Astrocyte (in vitro differentiated cells and primary cell): Measurements from ENCODE around the gene SCART1. TPM values are rescaled to one million over a fixed set of nuclear protein-coding genes. Genes with fewer than 3 reads are reported as not detected.

Experiments used
- DNase-seq: peaks from one replicate; pipeline ENCODE4 v3.0.0-alpha.2; 2010; ENCODE audit warnings: low read depth
- FAIRE-seq: peaks from 2 replicates; lab custom pipeline; 2011; peaks lifted over from hg19 to GRCh38; lab: Jason Lieb, UNC
- H2AFZ ChIP-seq: 2 replicates; pipeline ENCODE4 v1.6.0; 2012; ENCODE audit warnings: low read depth, low read length, inconsistent platforms
- H3K27ac ChIP-seq: 2 replicates; pipeline ENCODE4 v1.5.1; 2011; ENCODE audit warnings: low read depth, low read length, inconsistent platforms
- H3K27me3 ChIP-seq: 2 replicates; pipeline ENCODE4 v1.6.0; 2011; ENCODE audit warnings: low read length, inconsistent platforms; ENCODE audit not compliant: insufficient read depth
- H3K36me3 ChIP-seq: 2 replicates; pipeline ENCODE4 v1.5.1; 2011; ENCODE audit warnings: low read length, inconsistent platforms; ENCODE audit not compliant: insufficient read depth
- H3K4me1 ChIP-seq: 2 replicates; pipeline ENCODE4 v1.5.1; 2011; ENCODE audit warnings: low read length, inconsistent platforms; ENCODE audit not compliant: insufficient read depth
- H3K4me2 ChIP-seq: 2 replicates; pipeline ENCODE4 v1.6.0; 2012; ENCODE audit warnings: low read length, inconsistent platforms
- H3K4me3 ChIP-seq: 2 replicates; pipeline ENCODE4 v1.5.1; 2011; ENCODE audit warnings: low read depth, mild to moderate bottlenecking, low read length, inconsistent platforms; ENCODE audit not compliant: insufficient read depth
- H3K79me2 ChIP-seq: 2 replicates; pipeline ENCODE4 v1.6.0; 2012; ENCODE audit warnings: mild to moderate bottlenecking, low read length, inconsistent platforms; ENCODE audit not compliant: insufficient read depth
- H3K9ac ChIP-seq: 2 replicates; pipeline ENCODE4 v1.6.0; 2012; ENCODE audit warnings: mild to moderate bottlenecking, low read length, inconsistent platforms
- H3K9me3 ChIP-seq: 2 replicates; pipeline ENCODE4 v1.5.1; 2012; ENCODE audit warnings: low read depth, mild to moderate bottlenecking, low read length, inconsistent platforms; ENCODE audit not compliant: insufficient read depth
- H4K20me1 ChIP-seq: 2 replicates; pipeline ENCODE4 v1.6.0; 2012; ENCODE audit warnings: low read length, inconsistent platforms; ENCODE audit not compliant: insufficient read depth
- H3K27ac Mint-ChIP-seq: one replicate; pipeline ENCODE4 v1.8.0; 2021; ENCODE audit warnings: mild to moderate bottlenecking, mixed read lengths; ENCODE audit not compliant: unreplicated experiment
- H3K27me3 Mint-ChIP-seq: one replicate; pipeline ENCODE4 v1.8.0; 2021; ENCODE audit warnings: low read depth, mixed read lengths; ENCODE audit not compliant: unreplicated experiment
- H3K36me3 Mint-ChIP-seq: one replicate; pipeline ENCODE4 v1.8.0; 2021; ENCODE audit warnings: low read depth, mixed read lengths; ENCODE audit not compliant: unreplicated experiment
- H3K4me1 Mint-ChIP-seq: one replicate; pipeline ENCODE4 v1.8.0; 2021; ENCODE audit warnings: low read depth, mixed read lengths; ENCODE audit not compliant: unreplicated experiment
- H3K4me3 Mint-ChIP-seq: one replicate; pipeline ENCODE4 v1.8.0; 2021; ENCODE audit warnings: mild to moderate bottlenecking, moderate library complexity, mixed read lengths; ENCODE audit not compliant: unreplicated experiment
- H3K9me3 Mint-ChIP-seq: one replicate; pipeline ENCODE4 v1.8.0; 2021; ENCODE audit warnings: mild to moderate bottlenecking, mixed read lengths; ENCODE audit not compliant: unreplicated experiment
- EZH2 ChIP-seq: IDR thresholded peaks from 2 replicates; pipeline ENCODE4 v1.6.1; 2012; ENCODE audit warnings: mild to moderate bottlenecking, low read length, inconsistent platforms; ENCODE audit not compliant: insufficient read depth
- total RNA-seq: library from RNA; stranded (reverse); gene quantifications from 2 replicates; pipeline ENCODE4 v1.2.1, GENCODE V29; 2021
- TF ChIP-seq, protein P1 (sequence below): IDR thresholded peaks from 2 replicates; pipeline ENCODE4 v1.5.1; 2011; ENCODE audit warnings: low read depth, mild to moderate bottlenecking, inconsistent platforms, low read length, moderate library complexity; ENCODE audit not compliant: insufficient read depth

The SCART1 gene
- total RNA-seq, 1 donor from 2014 or later: 0.50 TPM

DNA sequence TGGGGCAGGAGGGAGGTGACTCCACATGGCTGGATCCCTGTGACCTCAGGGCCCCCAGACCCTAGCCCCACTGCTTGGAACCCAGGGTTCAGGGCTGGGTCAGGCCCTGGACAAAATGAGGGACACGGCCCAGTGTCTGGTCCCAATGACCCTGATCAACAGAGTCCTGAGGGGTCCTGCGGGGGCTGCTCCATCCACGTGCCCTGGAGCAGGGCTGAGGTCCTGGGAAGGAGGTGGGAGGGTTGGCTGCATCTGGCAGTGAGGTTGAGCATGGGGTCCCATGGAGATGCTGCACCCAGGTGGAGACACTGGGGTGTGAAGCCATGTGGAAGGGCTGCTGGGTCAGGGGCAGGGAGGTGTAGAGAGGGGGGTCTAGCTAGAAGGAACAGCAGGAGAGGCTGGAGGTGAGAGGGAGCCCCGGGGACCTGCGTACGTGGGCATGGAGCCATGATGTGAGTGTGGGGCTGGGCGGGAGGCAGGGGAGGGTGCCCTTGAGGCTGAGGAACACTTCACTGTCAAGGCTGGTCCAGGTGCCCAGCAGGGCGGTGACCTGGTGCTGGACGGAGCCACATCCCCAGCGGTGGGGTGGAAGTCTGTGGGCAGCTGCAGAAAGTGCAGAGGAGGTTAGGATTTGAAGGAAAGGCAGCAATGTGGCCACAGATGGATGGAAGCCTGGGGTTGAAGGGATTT lies 604 bp downstream of the SCART1 start:
- Histone ChIP-seq H3K4me3 (no peak overlapping the region), H3K27ac (no peak overlapping the region), H3K9ac (no peak overlapping the region), H2AFZ (no peak overlapping the region), H3K4me1 (no peaks in the 10 kb centered on the region), H3K4me2 (no peak overlapping the region), H3K36me3 (no peaks in the 10 kb centered on the region), H3K79me2 (no peaks in the 10 kb centered on the region), H3K9me3 (peaks cover 5% of the 10 kb centered on the region), H4K20me1 (no peaks in the 10 kb centered on the region), H3K27me3 (no peaks in the 10 kb centered on the region)
- TF ChIP-seq EZH2: no peak
- TF ChIP-seq, protein P1, sequence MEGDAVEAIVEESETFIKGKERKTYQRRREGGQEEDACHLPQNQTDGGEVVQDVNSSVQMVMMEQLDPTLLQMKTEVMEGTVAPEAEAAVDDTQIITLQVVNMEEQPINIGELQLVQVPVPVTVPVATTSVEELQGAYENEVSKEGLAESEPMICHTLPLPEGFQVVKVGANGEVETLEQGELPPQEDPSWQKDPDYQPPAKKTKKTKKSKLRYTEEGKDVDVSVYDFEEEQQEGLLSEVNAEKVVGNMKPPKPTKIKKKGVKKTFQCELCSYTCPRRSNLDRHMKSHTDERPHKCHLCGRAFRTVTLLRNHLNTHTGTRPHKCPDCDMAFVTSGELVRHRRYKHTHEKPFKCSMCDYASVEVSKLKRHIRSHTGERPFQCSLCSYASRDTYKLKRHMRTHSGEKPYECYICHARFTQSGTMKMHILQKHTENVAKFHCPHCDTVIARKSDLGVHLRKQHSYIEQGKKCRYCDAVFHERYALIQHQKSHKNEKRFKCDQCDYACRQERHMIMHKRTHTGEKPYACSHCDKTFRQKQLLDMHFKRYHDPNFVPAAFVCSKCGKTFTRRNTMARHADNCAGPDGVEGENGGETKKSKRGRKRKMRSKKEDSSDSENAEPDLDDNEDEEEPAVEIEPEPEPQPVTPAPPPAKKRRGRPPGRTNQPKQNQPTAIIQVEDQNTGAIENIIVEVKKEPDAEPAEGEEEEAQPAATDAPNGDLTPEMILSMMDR: no peak
- no peak for FAIRE-seq
- Mint-ChIP-seq H3K4me1 (no peaks in the 10 kb centered on the region), H3K27ac (no peak overlapping the region), H3K27me3 (peaks cover 11% of the 10 kb centered on the region), H3K9me3 (peaks cover 4% of the 10 kb centered on the region), H3K4me3 (no peak overlapping the region), H3K36me3 (no peaks in the 10 kb centered on the region)
- DNase-seq: no peak

DNA sequence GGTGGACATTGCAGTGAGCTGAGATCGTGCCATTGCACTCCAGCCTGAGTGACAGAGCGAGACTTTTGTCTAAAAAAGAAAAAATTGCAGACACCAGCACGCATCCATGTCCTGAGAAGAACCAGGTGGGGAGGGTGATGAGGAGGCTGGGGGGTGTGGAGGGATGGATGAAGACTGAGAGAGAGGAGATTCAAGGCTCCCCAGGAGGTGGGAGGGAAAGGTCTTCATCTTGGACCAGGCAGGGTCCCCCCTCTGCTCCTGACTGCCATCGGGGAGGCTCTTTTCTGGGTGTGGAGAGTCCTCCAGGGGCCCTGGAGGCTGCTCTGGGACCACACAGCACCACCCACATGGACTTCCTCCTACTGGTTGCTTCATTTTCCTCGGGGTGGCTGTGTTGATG lies 1.5 kb downstream of the SCART1 start:
- H3K9ac ChIP-seq: no peak overlapping the region
- H4K20me1 ChIP-seq: no peaks in the 10 kb centered on the region
- H3K36me3 Mint-ChIP-seq: no peaks in the 10 kb centered on the region
- H3K4me1 Mint-ChIP-seq: no peaks in the 10 kb centered on the region
- H3K27ac Mint-ChIP-seq: no peak overlapping the region
- H3K4me3 Mint-ChIP-seq: no peak overlapping the region
- H3K9me3 ChIP-seq: peaks cover 5% of the 10 kb centered on the region
- H3K4me3 ChIP-seq: no peak overlapping the region
- FAIRE-seq (no peak), DNase-seq (no peak)
- TF ChIP-seq, protein P1: no peak
- no peak for TF ChIP-seq EZH2
- no peaks in the 10 kb centered on the region for H3K79me2 ChIP-seq
- no peaks in the 10 kb centered on the region for H3K9me3 Mint-ChIP-seq
- peaks cover 11% of the 10 kb centered on the region for H3K27me3 Mint-ChIP-seq
- no peak overlapping the region for H2AFZ ChIP-seq
- H3K4me1 ChIP-seq: no peaks in the 10 kb centered on the region
- no peak overlapping the region for H3K27ac ChIP-seq
- H3K4me2 ChIP-seq: no peak overlapping the region
- no peaks in the 10 kb centered on the region for H3K27me3 ChIP-seq
- no peaks in the 10 kb centered on the region for H3K36me3 ChIP-seq

DNA sequence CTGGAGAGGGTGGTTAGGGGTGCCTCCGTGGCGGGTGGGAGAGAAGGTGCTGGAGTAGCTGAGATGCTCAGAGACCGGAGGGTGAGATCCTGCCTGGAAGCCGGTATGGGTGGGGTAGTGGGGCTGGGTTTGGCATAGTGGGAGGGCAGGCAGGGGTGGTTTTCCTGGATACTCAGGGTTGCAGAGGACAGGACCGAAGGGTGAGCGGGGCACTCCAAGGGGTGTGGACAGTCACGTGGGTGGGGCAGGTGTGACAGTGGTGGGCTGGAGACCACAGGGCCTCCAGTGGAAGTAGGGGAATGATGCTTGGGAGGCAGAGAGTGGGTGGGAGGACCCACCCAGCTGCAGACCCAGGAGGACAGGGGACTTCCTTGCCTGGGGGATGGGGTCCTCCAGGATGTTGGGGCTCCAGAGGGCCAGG lies 1.9 kb downstream of the SCART1 start:
- FAIRE-seq: no peak
- H3K36me3 Mint-ChIP-seq: no peaks in the 10 kb centered on the region
- no peak overlapping the region for H3K4me3 Mint-ChIP-seq
- H3K4me1 ChIP-seq: no peaks in the 10 kb centered on the region
- no peak overlapping the region for H3K9ac ChIP-seq
- H3K79me2 ChIP-seq: no peaks in the 10 kb centered on the region
- no peak overlapping the region for H3K27ac ChIP-seq
- H3K27me3 Mint-ChIP-seq: peaks cover 11% of the 10 kb centered on the region
- no peak overlapping the region for H3K4me3 ChIP-seq
- no peaks in the 10 kb centered on the region for H4K20me1 ChIP-seq
- H3K27me3 ChIP-seq: no peaks in the 10 kb centered on the region
- H3K27ac Mint-ChIP-seq: no peak overlapping the region
- no peak for DNase-seq
- no peak overlapping the region for H3K4me2 ChIP-seq
- peaks cover 5% of the 10 kb centered on the region for H3K9me3 ChIP-seq
- H3K4me1 Mint-ChIP-seq: no peaks in the 10 kb centered on the region
- H3K9me3 Mint-ChIP-seq: no peaks in the 10 kb centered on the region
- TF ChIP-seq EZH2: no peak
- TF ChIP-seq, protein P1: no peak
- no peaks in the 10 kb centered on the region for H3K36me3 ChIP-seq
- no peak overlapping the region for H2AFZ ChIP-seq
